HFF-Myc (cell line): ENCODE measurements around the gene CUBN.

Experiments
- DNase-seq: peaks from one replicate; pipeline ENCODE4 v3.0.0-alpha.2; 2011; ENCODE audit warnings: low read depth; ENCODE audit errors: extremely low read depth
- H3K4me3 ChIP-seq: replicated peaks from 2 replicates; pipeline ENCODE4 v1.5.1; 2011; ENCODE audit warnings: low read depth, mild to moderate bottlenecking, control low read depth, low read length
- TF ChIP-seq, protein P1 (sequence below): IDR thresholded peaks from 2 replicates; pipeline ENCODE4 v1.5.1; 2012; ENCODE audit warnings: mild to moderate bottlenecking, low read depth, low read length, control low read depth; ENCODE audit errors: missing control alignments

CUBN gene

DNA sequence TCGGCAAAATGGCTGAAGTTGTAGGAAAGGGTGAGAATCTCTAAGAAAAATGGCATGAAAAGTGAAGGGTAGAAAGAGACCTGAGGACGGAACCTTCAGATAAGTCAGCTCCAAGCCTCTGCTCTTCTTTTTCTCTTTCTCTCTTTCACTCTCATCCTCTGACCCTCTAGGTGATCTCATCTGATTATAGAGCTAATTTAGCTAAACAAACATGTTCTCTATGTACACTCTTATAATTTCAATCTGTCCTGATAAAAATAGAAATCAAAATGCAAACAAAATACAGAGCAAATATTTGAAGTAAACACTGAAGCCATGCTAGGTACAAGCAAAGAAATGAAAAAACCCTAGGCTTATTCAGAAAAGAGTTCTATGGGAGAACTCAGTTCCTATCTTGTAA lies 14.4 kb upstream of the CUBN start:
- DNase-seq: no peak
- TF ChIP-seq, protein P1, sequence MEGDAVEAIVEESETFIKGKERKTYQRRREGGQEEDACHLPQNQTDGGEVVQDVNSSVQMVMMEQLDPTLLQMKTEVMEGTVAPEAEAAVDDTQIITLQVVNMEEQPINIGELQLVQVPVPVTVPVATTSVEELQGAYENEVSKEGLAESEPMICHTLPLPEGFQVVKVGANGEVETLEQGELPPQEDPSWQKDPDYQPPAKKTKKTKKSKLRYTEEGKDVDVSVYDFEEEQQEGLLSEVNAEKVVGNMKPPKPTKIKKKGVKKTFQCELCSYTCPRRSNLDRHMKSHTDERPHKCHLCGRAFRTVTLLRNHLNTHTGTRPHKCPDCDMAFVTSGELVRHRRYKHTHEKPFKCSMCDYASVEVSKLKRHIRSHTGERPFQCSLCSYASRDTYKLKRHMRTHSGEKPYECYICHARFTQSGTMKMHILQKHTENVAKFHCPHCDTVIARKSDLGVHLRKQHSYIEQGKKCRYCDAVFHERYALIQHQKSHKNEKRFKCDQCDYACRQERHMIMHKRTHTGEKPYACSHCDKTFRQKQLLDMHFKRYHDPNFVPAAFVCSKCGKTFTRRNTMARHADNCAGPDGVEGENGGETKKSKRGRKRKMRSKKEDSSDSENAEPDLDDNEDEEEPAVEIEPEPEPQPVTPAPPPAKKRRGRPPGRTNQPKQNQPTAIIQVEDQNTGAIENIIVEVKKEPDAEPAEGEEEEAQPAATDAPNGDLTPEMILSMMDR: no peak
- no peak overlapping the region for H3K4me3 ChIP-seq

DNA sequence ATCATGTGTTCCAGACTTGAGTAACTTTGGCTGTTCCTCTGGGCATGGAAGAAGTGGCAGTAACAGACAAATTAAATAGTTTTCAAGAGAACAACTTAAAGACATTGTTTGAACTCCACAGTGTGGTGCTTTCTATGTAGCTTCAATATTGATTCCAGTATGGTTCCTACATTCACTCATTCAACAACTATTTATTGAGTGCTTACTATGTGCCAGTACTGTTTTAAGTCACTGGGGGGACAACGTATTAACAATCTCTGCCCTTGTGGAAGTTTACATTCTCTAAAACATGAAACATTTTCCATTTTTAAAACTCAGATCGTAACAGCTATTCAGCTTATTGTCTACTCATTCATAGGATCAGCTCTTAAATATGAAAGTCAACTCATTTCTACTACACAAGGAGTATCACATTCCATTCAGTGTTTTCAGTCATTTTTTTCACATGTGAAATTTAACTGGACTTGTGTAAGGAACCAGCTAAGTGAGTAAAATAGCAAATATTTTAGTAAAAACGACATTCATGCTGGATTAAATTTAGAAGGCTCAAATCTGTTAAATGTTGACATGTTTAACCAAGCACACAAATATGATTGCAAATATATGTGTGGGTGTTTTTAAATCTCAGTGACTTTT lies 13.6 kb upstream of the CUBN start:
- no peak for DNase-seq
- TF ChIP-seq, protein P1: no peak
- H3K4me3 ChIP-seq: no peak overlapping the region

DNA sequence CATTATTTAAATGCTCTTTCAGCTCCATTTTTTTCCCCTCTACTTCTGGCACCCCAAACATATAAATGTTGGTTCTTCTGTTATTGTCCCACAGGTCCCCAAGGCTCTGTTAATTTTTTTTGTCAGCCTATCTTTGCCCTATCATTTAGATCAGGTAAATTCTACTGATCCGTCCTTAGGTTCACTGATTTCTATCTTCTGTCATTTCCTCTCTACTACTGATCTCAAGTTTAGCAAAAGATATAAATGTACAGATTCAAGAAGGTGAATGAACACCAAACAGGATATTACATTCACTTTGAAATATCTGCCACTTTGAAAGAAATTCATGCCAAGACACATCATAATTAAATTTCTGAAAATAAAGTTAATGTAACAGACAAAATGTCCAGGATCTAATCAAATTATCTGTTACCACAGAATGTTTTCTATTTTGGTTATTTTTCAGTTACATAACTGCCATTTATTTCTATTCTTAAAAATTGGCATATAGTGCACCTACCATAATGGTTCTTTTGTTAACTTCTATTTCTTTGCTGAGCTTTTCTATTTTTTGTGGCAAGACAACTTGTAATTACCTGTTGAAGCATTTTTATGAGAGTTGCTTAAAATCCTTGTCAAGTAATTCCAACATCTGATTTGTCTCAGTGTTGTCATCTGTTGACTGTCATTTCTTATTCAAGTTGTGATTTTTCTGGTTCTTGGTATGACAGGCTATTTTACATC lies 12.1 kb upstream of the CUBN start:
- H3K4me3 ChIP-seq: no peak overlapping the region
- no peak for DNase-seq
- TF ChIP-seq, protein P1: no peak

DNA sequence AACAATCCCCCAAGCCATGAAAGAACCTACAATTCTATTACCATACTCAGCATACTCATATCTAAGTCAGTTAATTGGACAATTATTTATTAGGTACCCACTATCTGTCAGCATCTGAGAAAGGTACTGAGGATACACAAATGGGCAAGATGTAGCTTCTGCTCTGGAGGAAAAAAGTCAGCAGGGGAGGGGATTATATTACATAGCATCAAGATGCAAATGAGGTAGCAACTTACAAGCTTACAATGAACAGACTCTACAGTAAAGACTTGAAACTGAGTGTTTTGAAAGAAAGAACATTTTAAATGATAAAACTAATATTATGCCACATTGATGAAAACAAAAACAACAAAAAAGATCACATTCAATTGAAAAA lies 10.8 kb upstream of the CUBN start:
- no peak overlapping the region for H3K4me3 ChIP-seq
- TF ChIP-seq, protein P1: no peak
- no peak for DNase-seq

DNA sequence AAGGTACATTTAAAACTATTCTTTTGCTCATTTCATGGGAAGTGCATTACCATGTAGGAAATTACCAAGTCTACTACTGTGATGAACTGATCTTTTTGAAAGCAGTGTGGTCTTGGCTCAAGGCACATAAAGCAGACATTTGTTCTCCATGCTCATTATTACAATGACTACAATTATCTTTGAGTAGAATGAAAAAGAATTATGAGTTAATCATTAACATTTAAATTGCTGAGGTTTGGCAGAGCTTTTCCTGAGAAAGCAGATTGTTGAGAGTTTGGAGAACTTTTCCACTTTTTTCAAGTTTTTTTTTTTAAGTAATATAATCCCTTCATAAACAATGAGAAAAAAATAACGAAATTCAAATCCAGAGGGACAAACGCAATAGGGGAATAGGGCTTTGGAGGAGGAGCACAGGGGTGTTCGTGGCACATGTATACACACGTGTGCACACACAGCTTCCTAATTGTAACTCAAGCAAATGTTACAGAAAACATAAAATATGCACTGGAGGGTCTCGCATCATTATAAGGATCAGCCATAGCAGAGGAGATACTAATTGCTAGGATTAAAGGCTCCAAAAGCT lies 8.9 kb upstream of the CUBN start:
- no peak overlapping the region for H3K4me3 ChIP-seq
- TF ChIP-seq, protein P1: no peak
- DNase-seq: no peak

DNA sequence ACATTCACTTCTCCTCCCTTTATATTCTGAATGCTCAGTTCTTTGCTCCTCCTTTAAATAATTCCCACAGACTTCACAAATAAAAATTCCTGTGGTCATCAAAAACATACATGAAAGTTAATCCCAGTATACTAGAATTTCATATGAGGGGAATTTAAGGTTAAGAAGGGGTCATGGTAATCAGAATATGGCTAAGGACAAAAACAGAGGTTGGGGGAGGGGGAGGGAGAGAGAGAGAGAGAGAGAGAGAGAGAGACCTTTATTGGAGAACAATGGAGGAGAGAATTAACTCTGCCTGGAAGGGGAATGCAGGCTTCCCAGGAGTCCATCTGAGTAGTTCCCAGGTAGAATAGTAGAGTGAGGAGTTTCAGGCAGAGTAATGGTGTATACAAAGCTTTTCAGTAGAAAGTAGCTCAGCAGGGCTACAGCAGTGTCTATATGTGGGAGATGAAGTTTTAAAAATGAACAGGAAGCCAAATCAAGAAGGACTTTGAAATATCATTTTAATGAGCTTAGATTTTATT lies 5.2 kb upstream of the CUBN start:
- TF ChIP-seq, protein P1: no peak
- H3K4me3 ChIP-seq: no peak overlapping the region
- DNase-seq: no peak
